ENCODE data around the gene STK26. TPM values are rescaled to one million over a fixed set of nuclear protein-coding genes. Genes with fewer than 3 reads are reported as not detected.

STK26 gene
- total RNA-seq, 4 donors from 2014 or later = 65.9 to 137 (median 111) TPM

- intact Hi-C loops (cut with DNase I; ENCODE audit: low total_unique reads) = no loop called here
- Histone ChIP-seq H3K36me3 (no peaks in the 10 kb centered on the region), H3K27me3 (peaks cover 0 to 23% of the 10 kb centered on the region in 2 donors), H3K9me3 (no peaks in the 10 kb centered on the region), H3K4me3 (no peak overlapping the region), H3K27ac (no peak overlapping the region), H3K4me1 (no peaks in the 10 kb centered on the region)
- no peak for DNase-seq
- TF ChIP-seq POLR2A (IDR thresholded peaks at IDR 0.05) (no peak), CTCF (IDR thresholded peaks at IDR 0.05) (no peak)
Observed at GRCh38 chrX:132077414-132077813, 54.3 kb downstream of the STK26 start.

GRCh38 chrX:132077912-132078311 is 54.8 kb downstream of the STK26 start:
- Histone ChIP-seq H3K27ac (no peak overlapping the region), H3K4me3 (no peak overlapping the region), H3K4me1 (no peaks in the 10 kb centered on the region), H3K9me3 (no peaks in the 10 kb centered on the region), H3K27me3 (peaks cover 0 to 18% of the 10 kb centered on the region in 2 donors), H3K36me3 (no peaks in the 10 kb centered on the region)
- no peak for TF ChIP-seq CTCF (IDR thresholded peaks at IDR 0.05)
- TF ChIP-seq POLR2A (IDR thresholded peaks at IDR 0.05) = no peak
- intact Hi-C loops (cut with DNase I; ENCODE audit: low total_unique reads) = no loop called here
- DNase-seq = no peak

- Histone ChIP-seq H3K4me1 (no peaks in the 10 kb centered on the region), H3K9me3 (no peaks in the 10 kb centered on the region), H3K4me3 (no peak overlapping the region), H3K27me3 (no peaks in the 10 kb centered on the region), H3K27ac (no peak overlapping the region), H3K36me3 (no peaks in the 10 kb centered on the region)
- intact Hi-C loops (cut with DNase I; ENCODE audit: low total_unique reads) = no loop called here
- DNase-seq = no peak
- TF ChIP-seq POLR2A (IDR thresholded peaks at IDR 0.05) = no peak
- TF ChIP-seq CTCF (IDR thresholded peaks at IDR 0.05) = no peak
Observed at GRCh38 chrX:132085786-132086185, 62.7 kb downstream of the STK26 start.

DNA sequence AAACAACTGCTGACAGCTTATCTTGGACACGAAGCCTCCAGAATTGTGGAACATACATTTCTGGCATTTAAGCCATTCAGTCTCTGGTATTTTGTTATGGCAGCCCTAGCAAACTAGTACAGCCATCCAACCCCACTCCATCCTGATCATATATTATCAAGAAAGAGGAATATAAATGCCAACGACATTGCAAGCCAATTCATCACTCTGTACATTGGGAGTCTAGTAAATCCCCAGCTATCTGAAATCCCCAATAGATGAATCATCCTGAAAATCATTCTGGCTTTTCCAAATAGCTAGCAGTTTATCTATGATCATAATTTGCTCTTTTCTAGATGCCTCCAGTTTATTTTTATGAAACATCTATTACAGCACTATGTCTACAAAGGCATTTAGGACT is 63.6 kb downstream of the STK26 start:
- no peak overlapping the region for H3K4me3 ChIP-seq

GRCh38 chrX:132088864-132089263 is 65.8 kb downstream of the STK26 start:
- Histone ChIP-seq H3K4me3 (no peak overlapping the region), H3K36me3 (no peaks in the 10 kb centered on the region), H3K4me1 (no peaks in the 10 kb centered on the region), H3K9me3 (no peaks in the 10 kb centered on the region), H3K27ac (no peak overlapping the region), H3K27me3 (no peaks in the 10 kb centered on the region)
- DNase-seq = no peak
- TF ChIP-seq CTCF (IDR thresholded peaks at IDR 0.05) (no peak), POLR2A (IDR thresholded peaks at IDR 0.05) (no peak)
- intact Hi-C loops (cut with DNase I; ENCODE audit: low total_unique reads) = no loop called here

More for the DNA sequence above, 63.6 kb downstream of the STK26 start:
- intact Hi-C loops (cut with DNase I; ENCODE audit: low total_unique reads) = no loop called here
- no peak for DNase-seq
- Histone ChIP-seq H3K27ac (no peak overlapping the region), H3K4me1 (no peaks in the 10 kb centered on the region), H3K36me3 (no peaks in the 10 kb centered on the region), H3K9me3 (no peaks in the 10 kb centered on the region), H3K27me3 (no peaks in the 10 kb centered on the region)
- TF ChIP-seq CTCF (IDR thresholded peaks at IDR 0.05) = no peak
- no peak for TF ChIP-seq POLR2A (IDR thresholded peaks at IDR 0.05)

Measured in uterus (tissue), 4 donors.